HepG2 (cell line): Measurements from ENCODE around the gene KLC3. TPM values are rescaled to one million over a fixed set of nuclear protein-coding genes. Genes with fewer than 3 reads are reported as not detected.
A peak's percentile ranks its signal among the peaks of the same experiment; 100 is the strongest.

ENCODE experiments used
- ATAC-seq: fragments of 200-7000 bp; cut with Tn5 transposase; 3 replicates; pipeline ENCODE4 v1.9.1; 2020; ENCODE audit warnings: mild to moderate bottlenecking, moderate library complexity
- BruUV-seq: library from RNA; stranded (reverse); fragments of 400-500 nt; replicated peaks from 2 replicates; lab custom pipeline; 2021; lab: Mats Ljungman, UMichigan
- CTCF ChIA-PET: fragments of 300-600 bp; formaldehyde crosslinking; extraction: SDS; loops from one replicate; lab custom pipeline; 2021; ENCODE audit warnings: low total read pairs, inconsistent platforms, low intra/inter-chr PET ratio; lab: Yijun Ruan, JAX
- POLR2A ChIA-PET: fragments of 350-600 bp; sonication (Branson Sonifier 250); formaldehyde crosslinking; loops from one replicate; lab custom pipeline; 2020; ENCODE audit warnings: antibody characterized with exemption, inconsistent platforms; lab: Yijun Ruan, JAX
- DNase-seq: peaks from one replicate; pipeline ENCODE4 v3.0.0-alpha.2; 2015; ENCODE audit warnings: low spot score
- FAIRE-seq: peaks from 3 replicates; lab custom pipeline; 2011; peaks lifted over from hg19 to GRCh38; lab: Jason Lieb, UNC
- H2AFZ ChIP-seq: one replicate; pipeline ENCODE4 v1.6.1; 2011; ENCODE audit warnings: low read length, inconsistent platforms
- H3K27ac ChIP-seq: fragments of 300-600 bp; 3 replicates; pipeline ENCODE4 v1.8.0; 2011; ENCODE audit warnings: mixed run types, mild to moderate bottlenecking, mixed read lengths, low read length, inconsistent platforms; ENCODE audit not compliant: insufficient read depth; ENCODE audit errors: extremely low read length
- H3K27me3 ChIP-seq, 2 experiments: fragments of 200-600 bp in 1 of 2; 2 replicates in 1 of 2; 3 replicates in 1 of 2; pipeline versions ENCODE4 v1.6.0 to v1.8.0; 2011; ENCODE audit warnings: low read length in 2 of 2, mild to moderate bottlenecking in 2 of 2, moderate library complexity in 2 of 2, inconsistent platforms in 1 of 2; ENCODE audit not compliant: insufficient read depth in 2 of 2, control insufficient read depth in 1 of 2
- H3K36me3 ChIP-seq, 2 experiments: fragments of 200-600 bp in 1 of 2; replicated peaks in 1 of 2; 2 replicates in 1 of 2; 3 replicates in 1 of 2; pipeline versions ENCODE4 v1.5.1 to v1.8.0; 2011; ENCODE audit warnings: low read length in 2 of 2, inconsistent platforms in 1 of 2; ENCODE audit not compliant: insufficient read depth in 2 of 2, control insufficient read depth in 1 of 2
- H3K4me1 ChIP-seq: 2 replicates; pipeline ENCODE4 v1.5.1; 2012; ENCODE audit warnings: low read length, inconsistent platforms; ENCODE audit not compliant: insufficient read depth
- H3K4me2 ChIP-seq: 2 replicates; pipeline ENCODE4 v1.6.0; 2011; ENCODE audit warnings: low read depth, low read length, inconsistent platforms
- H3K4me3 ChIP-seq, 3 experiments: fragments of 200-600 bp in 1 of 3; sonication (generic), shearing (Covaris generic) in 1 of 3; replicated peaks in 1 of 3; 2 replicates each; pipeline ENCODE4 v1.5.1; 2011 to 2016; ENCODE audit warnings: low read length in 3 of 3, inconsistent platforms in 2 of 3, low read depth in 2 of 3, mild to moderate bottlenecking in 2 of 3, control low read depth in 1 of 3, mixed read lengths in 1 of 3; ENCODE audit not compliant: insufficient read depth in 1 of 3
- H3K79me2 ChIP-seq: one replicate; pipeline ENCODE4 v1.6.1; 2011; ENCODE audit warnings: low read length, inconsistent platforms; ENCODE audit not compliant: insufficient read depth
- H3K9ac ChIP-seq: 2 replicates; pipeline ENCODE4 v1.6.0; 2011; ENCODE audit warnings: mild to moderate bottlenecking, low read depth, low read length, inconsistent platforms; ENCODE audit not compliant: insufficient read depth
- H3K9me3 ChIP-seq: 2 replicates; pipeline ENCODE4 v1.5.1; 2012; ENCODE audit warnings: mild to moderate bottlenecking, low read length
- H4K20me1 ChIP-seq: 2 replicates; pipeline ENCODE4 v1.6.0; 2011; ENCODE audit warnings: inconsistent platforms, mild to moderate bottlenecking, low read length, moderate library complexity; ENCODE audit not compliant: insufficient read depth
- AGO2 ChIP-seq: fragments of 200-400 bp; formaldehyde crosslinking; optimal IDR thresholded peaks from 2 replicates; pipeline ENCODE3; 2017; ENCODE audit warnings: mild to moderate bottlenecking, low read depth, low read length, moderate library complexity
- HNF1B ChIP-seq: sonication (generic); formaldehyde crosslinking; IDR thresholded peaks from 2 replicates; pipeline ENCODE4 v1.5.1; 2020; ENCODE audit warnings: mild to moderate bottlenecking, moderate library complexity, missing genetic modification reagents
- IKZF5 ChIP-seq: IDR thresholded peaks from 2 replicates; pipeline ENCODE4 v1.6.1; 2018; ENCODE audit warnings: missing genetic modification reagents, mild to moderate bottlenecking, missing compliant biosample characterization
- ZNF891 ChIP-seq: sonication (generic); formaldehyde crosslinking; IDR thresholded peaks from 2 replicates; pipeline ENCODE4 v1.5.0; 2020; ENCODE audit warnings: mild to moderate bottlenecking, missing genetic modification reagents
- WGBS: methylation state at CpG from one replicate; pipeline ENCODE4 v1.1.6; 2017; ENCODE audit warnings: low lambda C conversion rate; 5-methylcytosine and 5-hydroxymethylcytosine counted together
- in situ Hi-C: cut with HindIII; loops from 2 replicates; pipeline ENCODE4 v1.10.0; 2017; ENCODE audit warnings: low pct_unique_long_range_greater_than_20kb; ENCODE audit not compliant: extremely low pct_ligation_motif_present
- intact Hi-C: fragments of 100-400 bp; cut with micrococcal nuclease; formaldehyde crosslinking; loops from one replicate; pipeline ENCODE4 v1.10.0; 2022; ENCODE audit not compliant: unreplicated experiment
- polyA plus RNA-seq, 8 experiments: library from polyadenylated mRNA; depleted of rRNA in 3 of 8; stranded (reverse) in 7 of 8; unstranded in 1 of 8; fragments of >200 nt; fragmentation: Illumina TruSeq in 4 of 8; extraction: Trizol in 4 of 8; gene quantifications; 2 replicates each; pipeline versions ENCODE4 v1.2.1 to v1.2.3, GENCODE V29; 2011 to 2016; ENCODE audit warnings: low read depth in 4 of 8, missing spikeins in 1 of 8, mixed read lengths in 1 of 8; ENCODE audit not compliant: insufficient read depth in 1 of 8
- total RNA-seq, 5 experiments: library from RNA; depleted of rRNA; stranded (reverse); fragments of >200 nt; fragmentation: Illumina TruSeq; extraction: Trizol; gene quantifications; 2 replicates each; pipeline ENCODE4 v1.2.3, GENCODE V29; 2016; ENCODE audit warnings: low read depth in 1 of 5

The KLC3 gene
- total and polyA plus RNA-seq, 2 of the 13 experiments (the other 11 are each of a cell fraction or from before 2014, with no cell fraction given), result 0.13 TPM; not detected in 1

GRCh38 chr19:45363861-45364459 is 23.4 kb downstream of the KLC3 start (continued):
- TF ChIP-seq HNF1B (CRISPR knock-in tag) (no peak), IKZF5 (CRISPR knock-in tag) (no peak)

DNA sequence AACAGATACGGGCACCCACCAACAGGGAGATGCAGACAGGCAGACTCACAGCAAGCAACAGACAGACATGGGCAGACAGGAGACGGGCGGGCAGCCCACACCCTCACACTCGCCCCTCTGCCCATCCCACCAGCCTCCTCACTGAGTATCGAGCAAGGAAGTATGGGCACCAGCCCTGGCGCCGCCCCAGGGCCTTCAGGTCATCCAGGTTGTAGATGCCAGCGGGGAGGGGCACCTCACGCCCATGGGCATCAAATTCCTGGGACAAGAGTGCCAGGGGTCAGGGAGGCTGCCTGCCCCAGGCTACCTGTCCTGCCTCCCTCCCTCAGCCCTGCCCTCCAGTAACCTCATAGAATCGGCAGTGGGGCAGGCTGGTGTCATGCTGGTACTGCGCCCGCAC is 24.1 kb downstream of the KLC3 start:
- WGBS, result 80% methylated on average over 1 of the region's 12 CpGs
- H3K79me2 ChIP-seq, result peaks cover 8% of the 10 kb centered on the region
- ChIA-PET CTCF (no interaction called here), POLR2A (no interaction called here)
- no peak overlapping the region for H2AFZ ChIP-seq
- ATAC-seq (no peak), DNase-seq (no peak), FAIRE-seq (no peak)
- H3K4me3 ChIP-seq, result no peak overlapping the region
- H3K4me1 ChIP-seq, result peaks cover 18% of the 10 kb centered on the region
- intact Hi-C loops (no loop called here), in situ Hi-C loops (no loop called here)
- no peaks in the 10 kb centered on the region for H3K9me3 ChIP-seq
- no peaks in the 10 kb centered on the region for H3K27me3 ChIP-seq
- peaks cover 4% of the 10 kb centered on the region; the same call in 1 of the 2 replicates for H4K20me1 ChIP-seq
- H3K4me2 ChIP-seq, result no peak overlapping the region
- no TSS peak for BruUV-seq
- H3K36me3 ChIP-seq, result peaks cover 16 to 30% of the 10 kb centered on the region in 2 experiments; a peak in 4 of 5 replicates
- H3K27ac ChIP-seq, result no peak overlapping the region
- no peak overlapping the region for H3K9ac ChIP-seq
- TF ChIP-seq ZNF891 (CRISPR knock-in tag), result no peak
- peak; percentile 28 for TF ChIP-seq AGO2
